Hepatocyte (in vitro differentiated cells): Measurements from ENCODE around the gene ARHGAP26. TPM values are rescaled to one million over a fixed set of nuclear protein-coding genes. Genes with fewer than 3 reads are reported as not detected.

Source experiments
- DNase-seq: peaks from one replicate; pipeline ENCODE4 v3.0.0-alpha.2; 2016; ENCODE audit warnings: low spot score
- H2AFZ ChIP-seq: fragments of 200-600 bp; sonication (generic); 2 replicates; pipeline ENCODE4 v1.6.0; 2016; ENCODE audit warnings: antibody characterized with exemption, mild to moderate bottlenecking
- H3K27ac ChIP-seq: fragments of 200-600 bp; sonication (generic); 2 replicates; pipeline ENCODE4 v1.5.1; 2016; ENCODE audit warnings: mild to moderate bottlenecking
- H3K27me3 ChIP-seq: fragments of 200-600 bp; sonication (generic); 2 replicates; pipeline ENCODE4 v1.6.1; 2016
- H3K36me3 ChIP-seq: fragments of 200-600 bp; sonication (generic); replicated peaks from 2 replicates; pipeline ENCODE4 v1.5.1; 2016; ENCODE audit warnings: low read depth; ENCODE audit not compliant: insufficient read depth
- H3K4me1 ChIP-seq: fragments of 200-600 bp; sonication (generic); 2 replicates; pipeline ENCODE4 v1.5.1; 2016; ENCODE audit warnings: mild to moderate bottlenecking, moderate library complexity; ENCODE audit not compliant: insufficient read depth
- H3K4me2 ChIP-seq: fragments of 200-600 bp; sonication (generic); 2 replicates; pipeline ENCODE4 v1.6.0; 2016
- H3K4me3 ChIP-seq: fragments of 200-600 bp; sonication (generic); 2 replicates; pipeline ENCODE4 v1.5.1; 2016; ENCODE audit warnings: mild to moderate bottlenecking
- H3K79me2 ChIP-seq: fragments of 200-600 bp; sonication (generic); 2 replicates; pipeline ENCODE4 v1.6.0; 2017; ENCODE audit warnings: mild to moderate bottlenecking
- H3K9me2 ChIP-seq: fragments of 200-600 bp; sonication (generic); replicated peaks from 2 replicates; pipeline ENCODE4 v1.6.0; 2017; ENCODE audit warnings: mild to moderate bottlenecking; ENCODE audit not compliant: insufficient read depth
- H3K9me3 ChIP-seq: fragments of 200-600 bp; sonication (generic); 2 replicates; pipeline ENCODE4 v1.5.1; 2016; ENCODE audit warnings: low read depth, mild to moderate bottlenecking
- H4K20me1 ChIP-seq: fragments of 200-600 bp; sonication (generic); 2 replicates; pipeline ENCODE4 v1.6.0; 2016; ENCODE audit warnings: mild to moderate bottlenecking; ENCODE audit not compliant: insufficient read depth, poor library complexity, severe bottlenecking
- EZH2 ChIP-seq: fragments of 200-600 bp; sonication (generic); IDR thresholded peaks from 2 replicates; pipeline ENCODE4 v1.6.1; 2016; ENCODE audit warnings: antibody characterized with exemption, mild to moderate bottlenecking, borderline replicate concordance
- EZH2phosphoT487 ChIP-seq: fragments of 200-600 bp; sonication (generic); IDR thresholded peaks from one replicate; pipeline ENCODE4 v1.6.1; 2018; ENCODE audit warnings: antibody characterized with exemption, mild to moderate bottlenecking, low read depth, moderate library complexity; ENCODE audit not compliant: unreplicated experiment, severe bottlenecking
- WGBS: methylation state at CpG from one replicate; pipeline ENCODE4 v1.1.6; 2016; ENCODE audit warnings: low lambda C conversion rate; ENCODE audit errors: missing lambda C conversion rate; 5-methylcytosine and 5-hydroxymethylcytosine counted together
- polyA plus RNA-seq: library from polyadenylated mRNA; unstranded; fragments of >200 nt; fragmentation: Nextera tagmentation; extraction: Ambion mirVana; gene quantifications from 2 replicates; pipeline ENCODE4 v1.2.1, GENCODE V29; 2016
- total RNA-seq: library from RNA; depleted of rRNA; stranded (reverse); fragments of >200 nt; gene quantifications from 2 replicates; pipeline ENCODE4 v1.2.3, GENCODE V29; 2014
- TF ChIP-seq, protein P1 (sequence below): fragments of 200-600 bp; sonication (generic); IDR thresholded peaks from 2 replicates; pipeline ENCODE4 v1.5.1; 2016; ENCODE audit warnings: antibody characterized with exemption, mild to moderate bottlenecking; ENCODE audit not compliant: poor library complexity

Gene ARHGAP26
- total and polyA plus RNA-seq, 2 experiments from 2014 or later, result 16.5 to 19.8 TPM

DNA sequence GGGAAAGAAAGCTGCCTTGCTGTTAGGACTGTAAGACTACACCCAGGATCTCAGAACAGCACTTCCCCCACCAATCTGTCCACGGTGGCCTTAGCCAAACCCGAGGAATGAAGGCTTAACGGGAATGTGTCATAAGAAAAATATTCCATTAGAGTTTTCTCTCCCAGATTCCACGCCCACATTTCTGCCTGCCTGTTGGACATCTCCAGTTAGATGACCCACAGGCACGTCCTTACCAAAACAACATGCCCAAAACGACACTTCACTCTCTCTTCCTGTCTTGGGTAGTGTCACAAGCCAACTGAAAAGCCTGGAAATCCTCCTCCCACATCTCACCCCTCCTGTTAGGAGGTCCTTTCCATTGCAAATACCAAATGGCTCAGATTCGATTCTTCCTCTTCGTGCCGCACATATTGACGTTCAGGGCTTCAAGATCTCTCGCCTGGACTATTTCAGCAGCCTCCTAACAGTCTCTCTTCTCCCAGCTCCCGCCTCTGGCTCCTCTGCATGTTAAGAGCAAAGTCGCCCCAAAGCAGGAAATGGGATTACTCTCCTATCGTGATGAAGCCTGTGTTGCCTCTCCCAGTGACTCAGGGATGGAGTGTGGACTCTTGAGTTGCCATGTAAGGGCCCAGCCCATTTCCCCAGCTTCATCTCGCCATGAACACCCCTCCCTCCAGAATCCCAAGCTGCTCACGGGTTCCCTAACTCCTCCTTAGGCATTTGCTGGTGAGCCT is 474.0 kb downstream of the ARHGAP26 start:
- no peaks in the 10 kb centered on the region for H3K36me3 ChIP-seq
- TF ChIP-seq EZH2 (no peak), EZH2phosphoT487 (no peak)
- TF ChIP-seq, protein P1, sequence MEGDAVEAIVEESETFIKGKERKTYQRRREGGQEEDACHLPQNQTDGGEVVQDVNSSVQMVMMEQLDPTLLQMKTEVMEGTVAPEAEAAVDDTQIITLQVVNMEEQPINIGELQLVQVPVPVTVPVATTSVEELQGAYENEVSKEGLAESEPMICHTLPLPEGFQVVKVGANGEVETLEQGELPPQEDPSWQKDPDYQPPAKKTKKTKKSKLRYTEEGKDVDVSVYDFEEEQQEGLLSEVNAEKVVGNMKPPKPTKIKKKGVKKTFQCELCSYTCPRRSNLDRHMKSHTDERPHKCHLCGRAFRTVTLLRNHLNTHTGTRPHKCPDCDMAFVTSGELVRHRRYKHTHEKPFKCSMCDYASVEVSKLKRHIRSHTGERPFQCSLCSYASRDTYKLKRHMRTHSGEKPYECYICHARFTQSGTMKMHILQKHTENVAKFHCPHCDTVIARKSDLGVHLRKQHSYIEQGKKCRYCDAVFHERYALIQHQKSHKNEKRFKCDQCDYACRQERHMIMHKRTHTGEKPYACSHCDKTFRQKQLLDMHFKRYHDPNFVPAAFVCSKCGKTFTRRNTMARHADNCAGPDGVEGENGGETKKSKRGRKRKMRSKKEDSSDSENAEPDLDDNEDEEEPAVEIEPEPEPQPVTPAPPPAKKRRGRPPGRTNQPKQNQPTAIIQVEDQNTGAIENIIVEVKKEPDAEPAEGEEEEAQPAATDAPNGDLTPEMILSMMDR, result no peak
- no peaks in the 10 kb centered on the region for H4K20me1 ChIP-seq
- peak; percentile 74 for DNase-seq
- H2AFZ ChIP-seq, result no peak overlapping the region
- H3K4me1 ChIP-seq, result peaks cover 5% of the 10 kb centered on the region
- peak overlapping the region; percentile 61 for H3K4me2 ChIP-seq
- no peak overlapping the region for H3K4me3 ChIP-seq
- no peaks in the 10 kb centered on the region for H3K9me3 ChIP-seq
- no peaks in the 10 kb centered on the region for H3K27me3 ChIP-seq
- no peaks in the 10 kb centered on the region for H3K9me2 ChIP-seq
- H3K79me2 ChIP-seq, result no peaks in the 10 kb centered on the region
- WGBS, result 58% methylated on average over 16 of the region's 16 CpGs
- H3K27ac ChIP-seq, result peak overlapping the region; percentile 85

DNA sequence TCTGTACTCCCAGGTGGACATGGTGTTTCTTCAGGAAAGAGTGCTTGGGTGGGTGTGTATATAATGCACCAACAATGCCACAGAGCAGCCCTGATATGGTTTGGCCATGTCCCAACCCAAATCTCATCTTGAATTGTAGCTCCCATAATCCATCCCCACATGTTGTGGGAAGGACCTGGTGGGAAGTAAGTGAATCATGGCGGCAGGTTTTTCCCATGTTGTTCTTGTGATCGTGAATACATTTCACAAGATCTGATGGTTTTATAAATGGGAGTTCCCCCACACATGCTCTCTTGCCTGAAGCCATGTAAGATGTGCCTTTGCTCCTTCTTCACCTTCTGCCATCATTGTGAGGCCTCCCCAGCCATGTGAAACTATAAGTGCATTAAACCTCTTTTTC is 474.8 kb downstream of the ARHGAP26 start:
- Histone ChIP-seq H4K20me1 (no peaks in the 10 kb centered on the region), H3K4me1 (peaks cover 9% of the 10 kb centered on the region), H3K36me3 (no peaks in the 10 kb centered on the region), H3K27me3 (no peaks in the 10 kb centered on the region), H3K4me2 (no peak overlapping the region), H3K4me3 (no peak overlapping the region), H3K27ac (peak overlapping the region; percentile 85), H3K79me2 (no peaks in the 10 kb centered on the region), H2AFZ (no peak overlapping the region), H3K9me3 (no peaks in the 10 kb centered on the region), H3K9me2 (no peaks in the 10 kb centered on the region)
- no peak for DNase-seq
- TF ChIP-seq EZH2phosphoT487 (no peak), EZH2 (no peak)
- TF ChIP-seq, protein P1, result no peak
- 100% methylated on average over 2 of the region's 2 CpGs for WGBS

DNA sequence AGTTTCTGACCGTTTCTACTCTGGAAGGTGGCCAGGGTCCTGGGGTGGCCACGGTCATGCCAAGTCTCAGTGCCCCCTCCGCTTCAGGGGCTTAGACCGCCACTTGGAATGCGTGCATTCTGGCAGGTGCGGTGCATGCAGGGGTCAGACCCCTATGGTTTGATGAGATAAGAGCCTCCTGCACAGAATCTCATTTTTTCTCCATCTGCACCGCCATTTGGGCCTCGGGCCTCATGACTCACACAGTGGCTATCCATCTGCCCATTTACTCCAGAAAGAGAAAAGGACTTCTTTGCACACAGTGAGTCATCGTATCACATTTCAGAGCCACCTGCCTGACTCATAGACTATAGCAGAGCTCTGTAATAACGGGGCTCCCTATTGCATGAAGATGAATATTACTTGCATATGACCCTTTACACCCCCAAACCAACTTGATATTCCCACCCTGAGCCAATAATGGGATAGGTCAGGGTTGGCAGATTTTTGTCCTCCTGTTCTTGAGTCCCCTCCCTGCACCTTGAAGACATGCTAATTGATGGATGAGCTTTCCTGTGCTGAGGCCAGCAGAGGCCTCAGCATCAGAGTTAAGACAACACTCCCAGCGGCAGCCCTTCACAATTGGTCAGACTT is 475.9 kb downstream of the ARHGAP26 start:
- H3K27ac ChIP-seq, result no peak overlapping the region
- H2AFZ ChIP-seq, result no peak overlapping the region
- no peak overlapping the region for H3K4me2 ChIP-seq
- WGBS, result 83% methylated on average over 11 of the region's 11 CpGs
- no peaks in the 10 kb centered on the region for H3K27me3 ChIP-seq
- no peaks in the 10 kb centered on the region for H3K36me3 ChIP-seq
- peaks cover 9% of the 10 kb centered on the region for H3K4me1 ChIP-seq
- H4K20me1 ChIP-seq, result no peaks in the 10 kb centered on the region
- no peaks in the 10 kb centered on the region for H3K9me3 ChIP-seq
- no peak overlapping the region for H3K4me3 ChIP-seq
- TF ChIP-seq EZH2 (no peak), EZH2phosphoT487 (no peak)
- TF ChIP-seq, protein P1, result no peak
- H3K79me2 ChIP-seq, result no peaks in the 10 kb centered on the region
- no peaks in the 10 kb centered on the region for H3K9me2 ChIP-seq
- peak; percentile 44 for DNase-seq
